HepG2 (cell line): ENCODE data around the gene MAPK8IP1. TPM values are rescaled to one million over a fixed set of nuclear protein-coding genes. Genes with fewer than 3 reads are reported as not detected.
A peak's percentile ranks its signal among the peaks of the same experiment; 100 is the strongest.

ENCODE experiments used
- CCAR2 ChIP-seq: fragments of 200-400 bp; formaldehyde crosslinking; optimal IDR thresholded peaks from 2 replicates; pipeline ENCODE3; 2018; ENCODE audit warnings: low read depth, mild to moderate bottlenecking, low read length, moderate library complexity
- JUN ChIP-seq: sonication (generic); formaldehyde crosslinking; IDR thresholded peaks from 2 replicates; pipeline ENCODE4 v1.4.0; 2020; ENCODE audit warnings: mild to moderate bottlenecking, missing genetic modification reagents
- PHF5A ChIP-seq: IDR thresholded peaks from one replicate; pipeline ENCODE4 v1.6.1; 2018; ENCODE audit warnings: low read depth, missing genetic modification reagents; ENCODE audit not compliant: unreplicated experiment
- RAD51 ChIP-seq: fragments of 450-650 bp; IDR thresholded peaks from 2 replicates; pipeline ENCODE4 v1.6.1; 2016; ENCODE audit warnings: borderline replicate concordance
- SRF ChIP-seq: IDR thresholded peaks from 2 replicates; pipeline ENCODE4 v1.6.1; 2011; ENCODE audit warnings: mild to moderate bottlenecking, low read depth, low read length, moderate library complexity
- polyA plus RNA-seq, 8 experiments: library from polyadenylated mRNA; depleted of rRNA in 3 of 8; stranded (reverse) in 7 of 8; unstranded in 1 of 8; fragments of >200 nt; fragmentation: Illumina TruSeq in 4 of 8; extraction: Trizol in 4 of 8; gene quantifications; 2 replicates each; pipeline versions ENCODE4 v1.2.1 to v1.2.3, GENCODE V29; 2011 to 2016; ENCODE audit warnings: low read depth in 4 of 8, missing spikeins in 1 of 8, mixed read lengths in 1 of 8; ENCODE audit not compliant: insufficient read depth in 1 of 8
- total RNA-seq, 5 experiments: library from RNA; depleted of rRNA; stranded (reverse); fragments of >200 nt; fragmentation: Illumina TruSeq; extraction: Trizol; gene quantifications; 2 replicates each; pipeline ENCODE4 v1.2.3, GENCODE V29; 2016; ENCODE audit warnings: low read depth in 1 of 5
- TF ChIP-seq, protein P1 (sequence below): sonication (generic); formaldehyde crosslinking; IDR thresholded peaks from one replicate; pipeline ENCODE4 v1.5.1; 2020; ENCODE audit warnings: mild to moderate bottlenecking, missing genetic modification reagents; ENCODE audit errors: not compliant biosample characterization
- TF ChIP-seq, protein P2 (sequence below): IDR thresholded peaks from 2 replicates; pipeline ENCODE4 v1.6.1; 2016
- TF ChIP-seq, protein P3 (sequence below): sonication (generic); formaldehyde crosslinking; IDR thresholded peaks from 2 replicates; pipeline ENCODE4 v1.4.0; 2020; ENCODE audit warnings: mild to moderate bottlenecking, missing genetic modification reagents, borderline replicate concordance
- TF ChIP-seq, protein P4 (sequence below): IDR thresholded peaks from 2 replicates; pipeline ENCODE4 v1.4.0; 2020; ENCODE audit warnings: mild to moderate bottlenecking, missing genetic modification reagents

Gene MAPK8IP1
- total and polyA plus RNA-seq, 2 of the 13 experiments (the other 11 are each of a cell fraction or from before 2014, with no cell fraction given): 2.2 to 4.2 TPM

DNA sequence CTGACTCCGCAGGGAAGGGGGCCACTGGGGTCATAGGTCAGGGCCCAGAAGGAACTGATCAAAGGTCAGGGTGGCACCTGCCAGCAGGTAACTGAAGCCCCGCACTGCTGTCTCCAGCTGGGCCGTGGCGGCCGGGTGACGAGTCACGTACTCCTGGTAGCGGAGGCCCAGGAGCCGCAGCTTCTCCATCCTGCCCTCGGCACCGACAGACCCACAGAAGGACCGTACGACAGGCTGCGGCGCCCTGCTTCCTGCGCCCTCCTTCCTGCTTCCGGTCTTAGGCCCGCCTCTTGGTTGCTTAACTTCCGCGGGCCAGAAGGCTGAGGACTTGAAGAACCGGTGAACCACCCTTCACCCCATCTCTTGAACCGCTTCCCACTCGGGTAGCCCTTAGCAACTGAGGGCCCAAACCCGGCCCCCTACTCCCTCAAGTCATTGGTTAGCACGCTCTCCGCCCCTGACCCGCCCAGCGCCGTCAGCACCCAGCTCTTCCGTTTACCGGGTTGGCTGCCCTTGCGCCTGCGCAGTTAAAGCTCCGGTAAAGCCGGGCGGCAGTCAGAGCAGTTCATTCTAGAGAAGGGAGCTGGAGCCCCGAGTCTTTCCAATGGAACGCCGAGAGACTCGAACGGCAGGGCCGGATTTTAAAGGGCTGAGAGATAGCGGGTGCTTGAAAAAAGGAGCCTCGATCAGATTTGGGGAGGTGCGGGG lies 32.3 kb downstream of the MAPK8IP1 start, which contains the start of gene PEX16 (continued):
- TF ChIP-seq, protein P1, sequence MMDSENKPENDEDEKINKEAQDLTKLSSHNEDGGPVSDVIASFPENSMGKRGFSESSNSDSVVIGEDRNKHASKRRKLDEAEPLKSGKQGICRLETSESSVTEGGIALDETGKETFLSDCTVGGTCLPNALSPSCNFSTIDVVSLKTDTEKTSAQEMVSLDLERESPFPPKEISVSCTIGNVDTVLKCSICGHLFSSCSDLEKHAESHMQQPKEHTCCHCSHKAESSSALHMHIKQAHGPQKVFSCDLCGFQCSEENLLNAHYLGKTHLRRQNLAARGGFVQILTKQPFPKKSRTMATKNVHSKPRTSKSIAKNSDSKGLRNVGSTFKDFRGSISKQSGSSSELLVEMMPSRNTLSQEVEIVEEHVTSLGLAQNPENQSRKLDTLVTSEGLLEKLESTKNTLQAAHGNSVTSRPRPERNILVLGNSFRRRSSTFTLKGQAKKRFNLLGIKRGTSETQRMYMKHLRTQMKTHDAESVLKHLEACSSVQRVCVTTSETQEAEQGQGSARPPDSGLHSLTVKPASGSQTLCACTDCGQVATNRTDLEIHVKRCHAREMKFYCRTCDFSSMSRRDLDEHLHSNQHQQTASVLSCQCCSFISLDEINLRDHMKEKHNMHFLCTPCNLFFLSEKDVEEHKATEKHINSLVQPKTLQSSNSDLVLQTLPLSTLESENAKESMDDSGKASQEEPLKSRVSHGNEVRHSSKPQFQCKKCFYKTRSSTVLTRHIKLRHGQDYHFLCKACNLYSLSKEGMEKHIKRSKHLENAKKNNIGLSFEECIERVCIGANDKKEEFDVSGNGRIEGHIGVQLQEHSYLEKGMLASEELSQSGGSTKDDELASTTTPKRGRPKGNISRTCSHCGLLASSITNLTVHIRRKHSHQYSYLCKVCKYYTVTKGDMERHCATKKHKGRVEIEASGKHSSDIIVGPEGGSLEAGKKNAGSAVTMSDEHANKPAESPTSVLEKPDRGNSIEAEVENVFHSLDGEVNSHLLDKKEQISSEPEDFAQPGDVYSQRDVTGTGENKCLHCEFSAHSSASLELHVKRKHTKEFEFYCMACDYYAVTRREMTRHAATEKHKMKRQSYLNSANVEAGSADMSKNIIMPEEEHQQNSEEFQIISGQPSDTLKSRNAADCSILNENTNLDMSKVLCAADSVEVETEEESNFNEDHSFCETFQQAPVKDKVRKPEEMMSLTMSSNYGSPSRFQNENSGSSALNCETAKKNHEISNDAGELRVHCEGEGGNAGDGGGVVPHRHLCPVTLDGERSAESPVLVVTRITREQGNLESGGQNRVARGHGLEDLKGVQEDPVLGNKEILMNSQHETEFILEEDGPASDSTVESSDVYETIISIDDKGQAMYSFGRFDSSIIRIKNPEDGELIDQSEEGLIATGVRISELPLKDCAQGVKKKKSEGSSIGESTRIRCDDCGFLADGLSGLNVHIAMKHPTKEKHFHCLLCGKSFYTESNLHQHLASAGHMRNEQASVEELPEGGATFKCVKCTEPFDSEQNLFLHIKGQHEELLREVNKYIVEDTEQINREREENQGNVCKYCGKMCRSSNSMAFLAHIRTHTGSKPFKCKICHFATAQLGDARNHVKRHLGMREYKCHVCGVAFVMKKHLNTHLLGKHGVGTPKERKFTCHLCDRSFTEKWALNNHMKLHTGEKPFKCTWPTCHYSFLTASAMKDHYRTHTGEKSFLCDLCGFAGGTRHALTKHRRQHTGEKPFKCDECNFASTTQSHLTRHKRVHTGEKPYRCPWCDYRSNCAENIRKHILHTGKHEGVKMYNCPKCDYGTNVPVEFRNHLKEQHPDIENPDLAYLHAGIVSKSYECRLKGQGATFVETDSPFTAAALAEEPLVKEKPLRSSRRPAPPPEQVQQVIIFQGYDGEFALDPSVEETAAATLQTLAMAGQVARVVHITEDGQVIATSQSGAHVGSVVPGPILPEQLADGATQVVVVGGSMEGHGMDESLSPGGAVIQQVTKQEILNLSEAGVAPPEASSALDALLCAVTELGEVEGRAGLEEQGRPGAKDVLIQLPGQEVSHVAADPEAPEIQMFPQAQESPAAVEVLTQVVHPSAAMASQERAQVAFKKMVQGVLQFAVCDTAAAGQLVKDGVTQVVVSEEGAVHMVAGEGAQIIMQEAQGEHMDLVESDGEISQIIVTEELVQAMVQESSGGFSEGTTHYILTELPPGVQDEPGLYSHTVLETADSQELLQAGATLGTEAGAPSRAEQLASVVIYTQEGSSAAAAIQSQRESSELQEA: no peak
- TF ChIP-seq SRF (peak; percentile 96), RAD51 (no peak), JUN (no peak; the same call in 1 of the 2 replicates), PHF5A (CRISPR knock-in tag) (no peak), CCAR2 (no peak)
- TF ChIP-seq, protein P2, sequence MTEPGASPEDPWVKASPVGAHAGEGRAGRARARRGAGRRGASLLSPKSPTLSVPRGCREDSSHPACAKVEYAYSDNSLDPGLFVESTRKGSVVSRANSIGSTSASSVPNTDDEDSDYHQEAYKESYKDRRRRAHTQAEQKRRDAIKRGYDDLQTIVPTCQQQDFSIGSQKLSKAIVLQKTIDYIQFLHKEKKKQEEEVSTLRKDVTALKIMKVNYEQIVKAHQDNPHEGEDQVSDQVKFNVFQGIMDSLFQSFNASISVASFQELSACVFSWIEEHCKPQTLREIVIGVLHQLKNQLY (CRISPR knock-in tag): no peak
- TF ChIP-seq, protein P3, sequence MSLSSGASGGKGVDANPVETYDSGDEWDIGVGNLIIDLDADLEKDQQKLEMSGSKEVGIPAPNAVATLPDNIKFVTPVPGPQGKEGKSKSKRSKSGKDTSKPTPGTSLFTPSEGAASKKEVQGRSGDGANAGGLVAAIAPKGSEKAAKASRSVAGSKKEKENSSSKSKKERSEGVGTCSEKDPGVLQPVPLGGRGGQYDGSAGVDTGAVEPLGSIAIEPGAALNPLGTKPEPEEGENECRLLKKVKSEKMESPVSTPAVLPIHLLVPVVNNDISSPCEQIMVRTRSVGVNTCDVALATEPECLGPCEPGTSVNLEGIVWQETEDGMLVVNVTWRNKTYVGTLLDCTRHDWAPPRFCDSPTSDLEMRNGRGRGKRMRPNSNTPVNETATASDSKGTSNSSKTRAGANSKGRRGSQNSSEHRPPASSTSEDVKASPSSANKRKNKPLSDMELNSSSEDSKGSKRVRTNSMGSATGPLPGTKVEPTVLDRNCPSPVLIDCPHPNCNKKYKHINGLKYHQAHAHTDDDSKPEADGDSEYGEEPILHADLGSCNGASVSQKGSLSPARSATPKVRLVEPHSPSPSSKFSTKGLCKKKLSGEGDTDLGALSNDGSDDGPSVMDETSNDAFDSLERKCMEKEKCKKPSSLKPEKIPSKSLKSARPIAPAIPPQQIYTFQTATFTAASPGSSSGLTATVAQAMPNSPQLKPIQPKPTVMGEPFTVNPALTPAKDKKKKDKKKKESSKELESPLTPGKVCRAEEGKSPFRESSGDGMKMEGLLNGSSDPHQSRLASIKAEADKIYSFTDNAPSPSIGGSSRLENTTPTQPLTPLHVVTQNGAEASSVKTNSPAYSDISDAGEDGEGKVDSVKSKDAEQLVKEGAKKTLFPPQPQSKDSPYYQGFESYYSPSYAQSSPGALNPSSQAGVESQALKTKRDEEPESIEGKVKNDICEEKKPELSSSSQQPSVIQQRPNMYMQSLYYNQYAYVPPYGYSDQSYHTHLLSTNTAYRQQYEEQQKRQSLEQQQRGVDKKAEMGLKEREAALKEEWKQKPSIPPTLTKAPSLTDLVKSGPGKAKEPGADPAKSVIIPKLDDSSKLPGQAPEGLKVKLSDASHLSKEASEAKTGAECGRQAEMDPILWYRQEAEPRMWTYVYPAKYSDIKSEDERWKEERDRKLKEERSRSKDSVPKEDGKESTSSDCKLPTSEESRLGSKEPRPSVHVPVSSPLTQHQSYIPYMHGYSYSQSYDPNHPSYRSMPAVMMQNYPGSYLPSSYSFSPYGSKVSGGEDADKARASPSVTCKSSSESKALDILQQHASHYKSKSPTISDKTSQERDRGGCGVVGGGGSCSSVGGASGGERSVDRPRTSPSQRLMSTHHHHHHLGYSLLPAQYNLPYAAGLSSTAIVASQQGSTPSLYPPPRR: peak; percentile 53; the same call in 1 of the 2 replicates
- TF ChIP-seq, protein P4, sequence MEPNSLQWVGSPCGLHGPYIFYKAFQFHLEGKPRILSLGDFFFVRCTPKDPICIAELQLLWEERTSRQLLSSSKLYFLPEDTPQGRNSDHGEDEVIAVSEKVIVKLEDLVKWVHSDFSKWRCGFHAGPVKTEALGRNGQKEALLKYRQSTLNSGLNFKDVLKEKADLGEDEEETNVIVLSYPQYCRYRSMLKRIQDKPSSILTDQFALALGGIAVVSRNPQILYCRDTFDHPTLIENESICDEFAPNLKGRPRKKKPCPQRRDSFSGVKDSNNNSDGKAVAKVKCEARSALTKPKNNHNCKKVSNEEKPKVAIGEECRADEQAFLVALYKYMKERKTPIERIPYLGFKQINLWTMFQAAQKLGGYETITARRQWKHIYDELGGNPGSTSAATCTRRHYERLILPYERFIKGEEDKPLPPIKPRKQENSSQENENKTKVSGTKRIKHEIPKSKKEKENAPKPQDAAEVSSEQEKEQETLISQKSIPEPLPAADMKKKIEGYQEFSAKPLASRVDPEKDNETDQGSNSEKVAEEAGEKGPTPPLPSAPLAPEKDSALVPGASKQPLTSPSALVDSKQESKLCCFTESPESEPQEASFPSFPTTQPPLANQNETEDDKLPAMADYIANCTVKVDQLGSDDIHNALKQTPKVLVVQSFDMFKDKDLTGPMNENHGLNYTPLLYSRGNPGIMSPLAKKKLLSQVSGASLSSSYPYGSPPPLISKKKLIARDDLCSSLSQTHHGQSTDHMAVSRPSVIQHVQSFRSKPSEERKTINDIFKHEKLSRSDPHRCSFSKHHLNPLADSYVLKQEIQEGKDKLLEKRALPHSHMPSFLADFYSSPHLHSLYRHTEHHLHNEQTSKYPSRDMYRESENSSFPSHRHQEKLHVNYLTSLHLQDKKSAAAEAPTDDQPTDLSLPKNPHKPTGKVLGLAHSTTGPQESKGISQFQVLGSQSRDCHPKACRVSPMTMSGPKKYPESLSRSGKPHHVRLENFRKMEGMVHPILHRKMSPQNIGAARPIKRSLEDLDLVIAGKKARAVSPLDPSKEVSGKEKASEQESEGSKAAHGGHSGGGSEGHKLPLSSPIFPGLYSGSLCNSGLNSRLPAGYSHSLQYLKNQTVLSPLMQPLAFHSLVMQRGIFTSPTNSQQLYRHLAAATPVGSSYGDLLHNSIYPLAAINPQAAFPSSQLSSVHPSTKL (CRISPR knock-in tag): no peak
